ENCODE measurements around the gene SPRED2.

GRCh38 chr2:65292106-65292400 is 140.3 kb downstream of the SPRED2 start:
- TF ChIP-seq TAF1 (IDR thresholded peaks at IDR 0.05; ENCODE audit: borderline replicate concordance, low read depth, low read length): no peak
- TF ChIP-seq POLR2A (IDR thresholded peaks at IDR 0.05; ENCODE audit: low read depth, low read length): no peak
- TF ChIP-seq POLR2AphosphoS5 (IDR thresholded peaks at IDR 0.05; ENCODE audit: low read depth, low read length): no peak
